ENCODE data around the gene C12orf56. TPM values are rescaled to one million over a fixed set of nuclear protein-coding genes. Genes with fewer than 3 reads are reported as not detected.
"Not testable (repeated sequence)": the region's sequence is repeated elsewhere in the genome, so short reads cannot be mapped to it uniquely, and the experiment has no call there.

Gene C12orf56
- total and polyA plus RNA-seq, 8 donors: 1.5 to 1.7 (median 1.5) TPM; not detected in 5

DNA sequence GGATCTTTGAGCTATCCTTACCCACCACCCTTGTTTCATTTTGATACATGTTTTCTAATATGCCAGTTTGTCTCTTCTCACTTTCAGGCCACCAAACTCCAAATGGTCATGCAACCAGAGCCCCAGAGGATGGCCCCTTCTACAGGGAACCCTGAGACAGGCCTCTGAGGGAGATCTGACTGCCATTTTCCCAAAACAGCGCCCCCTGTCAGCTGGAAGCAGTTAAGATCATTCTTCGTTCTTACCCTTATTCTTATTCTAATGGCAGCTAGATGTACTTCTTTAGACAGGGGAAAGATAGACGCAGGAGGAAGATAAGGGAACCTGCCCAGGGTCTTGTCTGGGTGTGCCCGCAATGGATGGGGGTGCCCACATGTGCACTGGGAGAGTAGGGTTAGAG, 38.4 kb downstream of the C12orf56 start:
- no peak overlapping the region for H3K27ac ChIP-seq
- TF ChIP-seq, protein P1, sequence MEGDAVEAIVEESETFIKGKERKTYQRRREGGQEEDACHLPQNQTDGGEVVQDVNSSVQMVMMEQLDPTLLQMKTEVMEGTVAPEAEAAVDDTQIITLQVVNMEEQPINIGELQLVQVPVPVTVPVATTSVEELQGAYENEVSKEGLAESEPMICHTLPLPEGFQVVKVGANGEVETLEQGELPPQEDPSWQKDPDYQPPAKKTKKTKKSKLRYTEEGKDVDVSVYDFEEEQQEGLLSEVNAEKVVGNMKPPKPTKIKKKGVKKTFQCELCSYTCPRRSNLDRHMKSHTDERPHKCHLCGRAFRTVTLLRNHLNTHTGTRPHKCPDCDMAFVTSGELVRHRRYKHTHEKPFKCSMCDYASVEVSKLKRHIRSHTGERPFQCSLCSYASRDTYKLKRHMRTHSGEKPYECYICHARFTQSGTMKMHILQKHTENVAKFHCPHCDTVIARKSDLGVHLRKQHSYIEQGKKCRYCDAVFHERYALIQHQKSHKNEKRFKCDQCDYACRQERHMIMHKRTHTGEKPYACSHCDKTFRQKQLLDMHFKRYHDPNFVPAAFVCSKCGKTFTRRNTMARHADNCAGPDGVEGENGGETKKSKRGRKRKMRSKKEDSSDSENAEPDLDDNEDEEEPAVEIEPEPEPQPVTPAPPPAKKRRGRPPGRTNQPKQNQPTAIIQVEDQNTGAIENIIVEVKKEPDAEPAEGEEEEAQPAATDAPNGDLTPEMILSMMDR (IDR thresholded peaks at IDR 0.05): no peak
- TF ChIP-seq POLR2AphosphoS5 (IDR thresholded peaks at IDR 0.05) (no peak), POLR2A (IDR thresholded peaks at IDR 0.05) (no peak), EP300 (IDR thresholded peaks at IDR 0.05) (no peak)
- no peaks in the 10 kb centered on the region for H3K4me1 ChIP-seq
- H3K9me3 ChIP-seq: peaks cover 0 to 47% (median 28%) of the 10 kb centered on the region in 4 donors
- DNase-seq: no peak
- intact Hi-C loops (cut with DNase I; ENCODE audit: low total_unique reads): no loop called here
- no peak overlapping the region for H3K4me3 ChIP-seq
- H3K36me3 ChIP-seq: no peaks in the 10 kb centered on the region
- H3K27me3 ChIP-seq: no peaks in the 10 kb centered on the region
- 65 to 76% (median 69%) methylated on average over 4 of the region's 4 CpGs for WGBS, 5 donors

- intact Hi-C loops (cut with DNase I; ENCODE audit: low total_unique reads): no loop called here
- no peak overlapping the region for H3K27ac ChIP-seq
- no peaks in the 10 kb centered on the region for H3K4me1 ChIP-seq
- TF ChIP-seq, protein P1 (IDR thresholded peaks at IDR 0.05): no peak
- TF ChIP-seq POLR2AphosphoS5 (IDR thresholded peaks at IDR 0.05) (no peak), POLR2A (IDR thresholded peaks at IDR 0.05) (no peak), EP300 (IDR thresholded peaks at IDR 0.05) (no peak)
- no peak overlapping the region for H3K4me3 ChIP-seq
- 91 to 97% (median 95%) methylated on average over 5 of the region's 5 CpGs for WGBS, 5 donors
- DNase-seq: no peak
- H3K9me3 ChIP-seq: peaks cover 0 to 52% (median 25%) of the 10 kb centered on the region in 4 donors
- H3K27me3 ChIP-seq: no peaks in the 10 kb centered on the region
- no peaks in the 10 kb centered on the region for H3K36me3 ChIP-seq
These were observed 39.3 kb downstream of the C12orf56 start for GRCh38 chr12:64351265-64351664.

GRCh38 chr12:64347630-64348029, 42.9 kb downstream of the C12orf56 start:
- no peaks in the 10 kb centered on the region for H3K27me3 ChIP-seq
- intact Hi-C loops (cut with DNase I; ENCODE audit: low total_unique reads): no loop called here
- TF ChIP-seq, protein P1 (IDR thresholded peaks at IDR 0.05): no peak
- TF ChIP-seq POLR2A (IDR thresholded peaks at IDR 0.05) (no peak), POLR2AphosphoS5 (IDR thresholded peaks at IDR 0.05) (no peak), EP300 (IDR thresholded peaks at IDR 0.05) (no peak)
- no peak overlapping the region for H3K27ac ChIP-seq
- no peaks in the 10 kb centered on the region for H3K4me1 ChIP-seq
- no peak overlapping the region for H3K4me3 ChIP-seq
- DNase-seq: no peak
- WGBS, 5 donors: 74 to 79% (median 75%) methylated on average over 2 of the region's 2 CpGs
- no peaks in the 10 kb centered on the region for H3K36me3 ChIP-seq
- peaks cover 0 to 43% (median 18%) of the 10 kb centered on the region in 4 donors for H3K9me3 ChIP-seq

DNA sequence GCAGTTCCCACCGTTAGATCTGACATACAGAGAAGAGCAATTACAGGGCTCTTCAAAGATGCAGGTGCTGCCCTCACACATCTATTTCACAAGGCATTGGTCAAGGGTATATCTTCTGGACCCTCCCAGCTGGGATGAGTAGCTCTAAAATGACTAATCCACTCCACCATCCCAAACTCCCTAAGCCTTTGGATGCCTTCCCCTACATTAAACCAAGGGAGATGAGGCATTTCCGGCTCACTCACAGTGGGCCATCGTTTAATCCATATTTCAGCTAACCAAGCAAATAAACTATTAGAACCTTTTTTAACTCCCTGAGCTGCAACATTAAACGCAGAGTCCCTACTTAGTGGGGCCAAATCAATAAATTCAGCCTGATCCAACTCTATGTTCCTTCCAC, 45.9 kb downstream of the C12orf56 start:
- H3K4me3 ChIP-seq; H3K4me1 ChIP-seq; H3K36me3 ChIP-seq; DNase-seq; intact Hi-C loops (cut with DNase I; ENCODE audit: low total_unique reads); H3K27me3 ChIP-seq; H3K27ac ChIP-seq: not testable (repeated sequence)
- WGBS, 5 donors: 83 to 93% (median 90%) methylated on average over 4 of the region's 4 CpGs
- peaks cover 0 to 33% (median 11%) of the 10 kb centered on the region in 4 donors for H3K9me3 ChIP-seq

DNA sequence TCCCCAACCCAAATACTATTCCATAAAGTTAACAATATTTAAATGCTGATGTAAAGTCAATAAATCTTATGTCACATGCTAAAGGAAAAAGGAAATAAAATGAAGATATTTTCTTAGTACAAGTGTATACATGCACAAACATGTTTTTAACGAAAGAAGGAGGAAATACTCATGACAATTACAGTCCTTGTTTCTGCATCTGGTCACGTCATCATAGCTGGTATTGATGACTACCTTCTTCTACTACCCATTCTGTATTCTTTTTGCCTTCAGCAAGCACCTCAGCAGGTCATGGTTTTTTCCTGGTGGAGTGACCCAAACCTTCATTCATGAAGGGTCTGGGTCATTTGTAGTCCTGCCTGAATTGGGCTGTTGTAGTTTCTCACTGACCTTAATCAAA, 50.0 kb downstream of the C12orf56 start:
- intact Hi-C loops (cut with DNase I; ENCODE audit: low total_unique reads); H3K36me3 ChIP-seq; H3K4me3 ChIP-seq; H3K27ac ChIP-seq; H3K27me3 ChIP-seq; H3K4me1 ChIP-seq; DNase-seq: not testable (repeated sequence)
- H3K9me3 ChIP-seq: peaks cover 0 to 16% (median 0%) of the 10 kb centered on the region in 4 donors
- 73 to 86% (median 74%) methylated on average over 2 of the region's 2 CpGs for WGBS, 5 donors

Measured in stomach (tissue), 9 donors.